Measurements from ENCODE around the gene AGRP.

GRCh38 chr16:67451061-67451703 is 32.2 kb downstream of the AGRP start:
- no peak for TF ChIP-seq EZH2phosphoT487 (IDR thresholded peaks at IDR 0.05; ENCODE audit: borderline replicate concordance, low read length)
- TF ChIP-seq, protein P1, sequence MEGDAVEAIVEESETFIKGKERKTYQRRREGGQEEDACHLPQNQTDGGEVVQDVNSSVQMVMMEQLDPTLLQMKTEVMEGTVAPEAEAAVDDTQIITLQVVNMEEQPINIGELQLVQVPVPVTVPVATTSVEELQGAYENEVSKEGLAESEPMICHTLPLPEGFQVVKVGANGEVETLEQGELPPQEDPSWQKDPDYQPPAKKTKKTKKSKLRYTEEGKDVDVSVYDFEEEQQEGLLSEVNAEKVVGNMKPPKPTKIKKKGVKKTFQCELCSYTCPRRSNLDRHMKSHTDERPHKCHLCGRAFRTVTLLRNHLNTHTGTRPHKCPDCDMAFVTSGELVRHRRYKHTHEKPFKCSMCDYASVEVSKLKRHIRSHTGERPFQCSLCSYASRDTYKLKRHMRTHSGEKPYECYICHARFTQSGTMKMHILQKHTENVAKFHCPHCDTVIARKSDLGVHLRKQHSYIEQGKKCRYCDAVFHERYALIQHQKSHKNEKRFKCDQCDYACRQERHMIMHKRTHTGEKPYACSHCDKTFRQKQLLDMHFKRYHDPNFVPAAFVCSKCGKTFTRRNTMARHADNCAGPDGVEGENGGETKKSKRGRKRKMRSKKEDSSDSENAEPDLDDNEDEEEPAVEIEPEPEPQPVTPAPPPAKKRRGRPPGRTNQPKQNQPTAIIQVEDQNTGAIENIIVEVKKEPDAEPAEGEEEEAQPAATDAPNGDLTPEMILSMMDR (IDR thresholded peaks at IDR 0.05; ENCODE audit: low read depth, low read length, poor library complexity, severe bottlenecking), result no peak

All from DOHH2 (cell line).